Putamen (tissue), 1 donor: ENCODE measurements around the gene PGPEP1.
A peak's percentile ranks its signal among the peaks of the same experiment; 100 is the strongest.
"Not testable (repeated sequence)": the region's sequence is repeated elsewhere in the genome, so short reads cannot be mapped to it uniquely, and the experiment has no call there.

Experiments
- DNase-seq: peaks from one replicate; pipeline ENCODE4 v3.0.0-alpha.2; 2016; ENCODE audit warnings: low spot score

PGPEP1 gene

GRCh38 chr19:18364826-18365528, 24.6 kb downstream of the PGPEP1 start:
- peak; percentile 52 for DNase-seq

- DNase-seq: no peak
These were observed 25.6 kb downstream of the PGPEP1 start for GRCh38 chr19:18366021-18366435.

- no peak for DNase-seq
These were observed 28.3 kb downstream of the PGPEP1 start for GRCh38 chr19:18368504-18369222.

GRCh38 chr19:18373407-18373891, 33.1 kb downstream of the PGPEP1 start:
- no peak for DNase-seq

GRCh38 chr19:18373892-18374629, 33.7 kb downstream of the PGPEP1 start:
- DNase-seq: peak; percentile 72

- DNase-seq: no peak
These were observed 36.6 kb downstream of the PGPEP1 start for GRCh38 chr19:18377026-18377425.

- no peak for DNase-seq
These were observed 39.7 kb downstream of the PGPEP1 start for GRCh38 chr19:18379803-18380747.

- DNase-seq: no peak
These were observed 40.4 kb downstream of the PGPEP1 start for GRCh38 chr19:18380843-18381242.

GRCh38 chr19:18383622-18384021, 43.2 kb downstream of the PGPEP1 start:
- DNase-seq: not testable (repeated sequence)

- DNase-seq: no peak
These were observed 44.4 kb downstream of the PGPEP1 start for GRCh38 chr19:18384775-18385174.

- DNase-seq: no peak
These were observed 44.9 kb downstream of the PGPEP1 start for GRCh38 chr19:18385359-18385674.

GRCh38 chr19:18385675-18386542, 45.5 kb downstream of the PGPEP1 start, which contains the start of gene GDF15:
GDF15 (plus strand) TSS chr19:18386158; CDS start chr19:18386190, 32 bp downstream.
- DNase-seq: no peak

GRCh38 chr19:18386543-18387271, 46.3 kb downstream of the PGPEP1 start:
- DNase-seq: no peak

- DNase-seq: peak; percentile 44
These were observed 47.9 kb downstream of the PGPEP1 start for GRCh38 chr19:18388100-18388959.

GRCh38 chr19:18388960-18389725, 48.7 kb downstream of the PGPEP1 start:
- no peak for DNase-seq

- DNase-seq: no peak
These were observed 49.3 kb downstream of the PGPEP1 start for GRCh38 chr19:18389726-18390064.

GRCh38 chr19:18390065-18390907, 49.9 kb downstream of the PGPEP1 start:
- DNase-seq: no peak
